Colonic mucosa (tissue), 4 donors: ENCODE measurements around the gene ATL1. TPM values are rescaled to one million over a fixed set of nuclear protein-coding genes. Genes with fewer than 3 reads are reported as not detected.

Experiments used
- DNase-seq: peaks from one replicate; pipeline ENCODE4 v3.0.0-alpha.2; 2020
- H3K27ac ChIP-seq: fragments of 200-600 bp; one replicate; pipeline ENCODE4 v1.8.0; 2021
- H3K27me3 ChIP-seq: fragments of 200-600 bp; one replicate; pipeline ENCODE4 v1.8.0; 2021
- H3K36me3 ChIP-seq: fragments of 200-600 bp; one replicate; pipeline ENCODE4 v1.8.0; 2021
- H3K4me1 ChIP-seq: fragments of 200-600 bp; one replicate; pipeline ENCODE4 v1.8.0; 2021; ENCODE audit warnings: mild to moderate bottlenecking
- H3K4me3 ChIP-seq: fragments of 200-600 bp; one replicate; pipeline ENCODE4 v1.8.0; 2021
- H3K9ac ChIP-seq, 2 donors: one replicate each; pipeline ENCODE4 v1.7.0; 2013; ENCODE audit warnings: control low read depth in 2 of 2, low read depth in 2 of 2, low read length in 2 of 2
- H3K9me3 ChIP-seq: fragments of 200-600 bp; one replicate; pipeline ENCODE4 v1.8.0; 2021
- CTCF ChIP-seq: fragments of 200-600 bp; IDR thresholded peaks from one replicate; pipeline ENCODE4 v1.8.0; 2022; ENCODE audit warnings: antibody characterized with exemption, mild to moderate bottlenecking
- intact Hi-C: fragments of 100-400 bp; cut with DNase I; formaldehyde crosslinking; loops from one replicate; pipeline ENCODE4 v1.14.1; 2022
- total RNA-seq, 2 donors: library from RNA; stranded (reverse); fragmentation: NEBNext Ultra II Directional in 1 of 2; extraction: Animal tissue kit (Norgen Biotek cat#: 25700) in 1 of 2; gene quantifications; one replicate each; pipeline ENCODE4 v1.2.1, GENCODE V29; 2021
- donor health status: healthy.
- donor health status: DM: no; HTN: no; CAD: no.
- donor health status: DM: no; HTN: no; CAD: no.

The ATL1 gene
- total RNA-seq, 2 donors from 2014 or later, result 4.3 to 11.9 TPM

DNA sequence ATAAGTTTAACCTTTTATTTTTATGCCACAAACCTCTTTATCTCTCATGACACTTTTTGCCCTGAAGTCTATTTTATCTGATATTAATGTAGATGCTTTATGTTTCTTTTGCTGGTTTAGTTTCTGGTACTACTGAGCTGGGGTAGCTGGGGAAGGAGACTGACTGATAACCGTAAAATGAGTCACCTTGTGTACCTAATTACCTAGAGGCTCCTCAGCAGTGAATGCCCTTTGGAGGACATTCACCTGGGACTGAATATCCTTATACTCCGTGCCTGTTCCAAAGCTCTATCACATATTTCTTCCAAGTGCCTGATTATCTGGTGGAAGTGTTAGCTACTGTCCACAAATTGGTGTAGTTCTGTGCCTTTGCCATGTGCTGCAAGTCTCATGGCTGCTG lies 13.9 kb downstream of the ATL1 start:
- no peak for DNase-seq
- no peaks in the 10 kb centered on the region for H3K27me3 ChIP-seq
- no peak for TF ChIP-seq CTCF
- H3K4me3 ChIP-seq, result no peak overlapping the region
- intact Hi-C loops, result no loop called here
- H3K27ac ChIP-seq, result no peak overlapping the region
- no peak overlapping the region for H3K9ac ChIP-seq
- H3K36me3 ChIP-seq, result no peaks in the 10 kb centered on the region
- no peaks in the 10 kb centered on the region for H3K4me1 ChIP-seq
- no peaks in the 10 kb centered on the region for H3K9me3 ChIP-seq

- Histone ChIP-seq H3K36me3 (no peaks in the 10 kb centered on the region), H3K4me3 (no peak overlapping the region), H3K9ac (no peak overlapping the region), H3K27ac (no peak overlapping the region), H3K27me3 (no peaks in the 10 kb centered on the region), H3K9me3 (no peaks in the 10 kb centered on the region), H3K4me1 (no peaks in the 10 kb centered on the region)
- no peak for TF ChIP-seq CTCF
- intact Hi-C loops, result no loop called here
- no peak for DNase-seq
These were observed 15.8 kb downstream of the ATL1 start for GRCh38 chr14:50575769-50576168.

- Histone ChIP-seq H3K27ac (no peak overlapping the region), H3K27me3 (no peaks in the 10 kb centered on the region), H3K4me3 (no peak overlapping the region), H3K36me3 (no peaks in the 10 kb centered on the region), H3K4me1 (no peaks in the 10 kb centered on the region), H3K9ac (no peak overlapping the region), H3K9me3 (no peaks in the 10 kb centered on the region)
- intact Hi-C loops, result no loop called here
- DNase-seq, result no peak
- TF ChIP-seq CTCF, result no peak
These were observed 18.0 kb downstream of the ATL1 start for GRCh38 chr14:50577982-50578381.

DNA sequence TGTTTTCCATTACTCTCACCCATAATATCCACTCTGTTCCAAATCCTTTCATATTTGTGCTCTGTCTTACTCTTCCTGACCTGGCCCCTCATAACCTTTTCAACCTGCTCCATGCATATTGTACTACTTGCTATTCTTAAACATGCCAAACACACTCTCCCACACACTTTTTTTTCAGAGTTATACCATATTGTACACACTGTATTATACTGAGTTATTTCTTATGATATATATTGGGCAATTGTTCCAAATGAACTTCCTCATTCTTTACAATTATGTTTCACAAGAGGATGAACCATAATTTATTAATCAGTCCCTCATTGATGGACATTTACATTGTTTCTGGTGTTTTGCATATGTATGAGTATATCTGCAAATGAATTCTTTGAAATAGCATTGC lies 18.5 kb downstream of the ATL1 start:
- intact Hi-C loops, result no loop called here
- Histone ChIP-seq H3K4me1 (no peaks in the 10 kb centered on the region), H3K36me3 (no peaks in the 10 kb centered on the region), H3K27me3 (no peaks in the 10 kb centered on the region), H3K27ac (no peak overlapping the region), H3K9ac (no peak overlapping the region), H3K4me3 (no peak overlapping the region), H3K9me3 (no peaks in the 10 kb centered on the region)
- TF ChIP-seq CTCF, result no peak
- no peak for DNase-seq

DNA sequence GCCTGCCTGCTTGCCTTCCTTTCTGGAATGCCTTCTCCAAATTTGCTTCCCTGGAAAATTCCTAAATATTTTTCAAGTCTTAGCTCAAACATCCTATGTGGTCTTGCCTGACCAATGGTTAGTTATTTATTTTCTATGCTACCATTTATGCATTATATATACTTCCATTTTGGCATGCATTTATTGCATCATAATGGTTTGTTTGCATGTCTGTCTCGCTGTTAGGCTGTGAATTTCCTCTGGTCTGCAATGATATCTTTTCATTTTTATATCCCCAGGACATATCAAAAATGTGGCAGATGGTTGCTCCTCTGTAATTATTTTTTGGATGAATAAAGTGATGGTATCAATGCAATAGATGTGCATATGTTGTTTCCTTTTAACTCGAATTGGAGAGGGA lies 30.5 kb downstream of the ATL1 start:
- no peaks in the 10 kb centered on the region for H3K4me1 ChIP-seq
- H3K27me3 ChIP-seq, result no peaks in the 10 kb centered on the region
- H3K4me3 ChIP-seq, result no peak overlapping the region
- H3K27ac ChIP-seq, result no peak overlapping the region
- DNase-seq, result no peak
- intact Hi-C loops, result no loop called here
- no peaks in the 10 kb centered on the region for H3K9me3 ChIP-seq
- no peak overlapping the region for H3K9ac ChIP-seq
- TF ChIP-seq CTCF, result no peak
- no peaks in the 10 kb centered on the region for H3K36me3 ChIP-seq
